ENCODE data around the gene ISCA1.

DNA sequence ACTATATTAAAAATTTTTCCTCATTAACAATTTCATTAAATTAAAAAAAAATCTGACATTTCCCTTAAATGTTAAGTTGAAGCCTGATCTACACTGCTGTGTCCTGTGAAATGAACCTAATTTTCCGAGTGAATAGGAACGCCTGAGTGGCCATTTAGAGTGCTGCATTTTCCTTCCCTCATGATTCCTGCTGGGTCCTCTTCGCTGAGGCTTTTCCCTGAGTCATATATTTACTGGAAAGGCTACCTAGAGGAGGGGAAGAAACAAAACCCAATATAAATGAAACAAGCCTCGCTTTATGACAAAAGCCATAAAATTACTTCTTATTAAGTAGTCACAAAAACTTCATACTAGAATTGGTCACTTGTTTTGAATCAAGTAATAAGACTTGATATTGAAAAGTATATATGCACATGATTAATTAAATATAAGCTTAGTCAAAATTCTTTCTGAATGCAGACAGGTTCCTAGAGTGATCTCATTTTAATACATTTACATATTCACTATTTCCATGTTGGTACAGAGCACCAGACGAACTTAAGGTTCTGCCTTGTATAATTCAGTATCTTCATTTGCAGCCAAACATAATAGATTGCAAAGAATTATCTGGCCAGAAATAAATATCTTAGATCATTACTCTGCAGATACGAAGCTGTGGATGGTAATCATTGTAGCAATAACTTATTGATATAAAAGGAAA lies 6.3 kb upstream of the ISCA1 start:
- TF ChIP-seq EP300 (IDR thresholded peaks at IDR 0.05) (no peak), POLR2AphosphoS5 (IDR thresholded peaks at IDR 0.05) (no peak)
- TF ChIP-seq, protein P1, sequence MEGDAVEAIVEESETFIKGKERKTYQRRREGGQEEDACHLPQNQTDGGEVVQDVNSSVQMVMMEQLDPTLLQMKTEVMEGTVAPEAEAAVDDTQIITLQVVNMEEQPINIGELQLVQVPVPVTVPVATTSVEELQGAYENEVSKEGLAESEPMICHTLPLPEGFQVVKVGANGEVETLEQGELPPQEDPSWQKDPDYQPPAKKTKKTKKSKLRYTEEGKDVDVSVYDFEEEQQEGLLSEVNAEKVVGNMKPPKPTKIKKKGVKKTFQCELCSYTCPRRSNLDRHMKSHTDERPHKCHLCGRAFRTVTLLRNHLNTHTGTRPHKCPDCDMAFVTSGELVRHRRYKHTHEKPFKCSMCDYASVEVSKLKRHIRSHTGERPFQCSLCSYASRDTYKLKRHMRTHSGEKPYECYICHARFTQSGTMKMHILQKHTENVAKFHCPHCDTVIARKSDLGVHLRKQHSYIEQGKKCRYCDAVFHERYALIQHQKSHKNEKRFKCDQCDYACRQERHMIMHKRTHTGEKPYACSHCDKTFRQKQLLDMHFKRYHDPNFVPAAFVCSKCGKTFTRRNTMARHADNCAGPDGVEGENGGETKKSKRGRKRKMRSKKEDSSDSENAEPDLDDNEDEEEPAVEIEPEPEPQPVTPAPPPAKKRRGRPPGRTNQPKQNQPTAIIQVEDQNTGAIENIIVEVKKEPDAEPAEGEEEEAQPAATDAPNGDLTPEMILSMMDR (IDR thresholded peaks at IDR 0.05), result no peak
